Activated T-cell treated with anti-CD3 and anti-CD28 coated beads, Interleukin-2, amount 50 U/mL, for 24 hours (primary cell): Measurements from ENCODE around the gene C1orf174.

ENCODE experiments used
- DNase-seq: peaks from one replicate; pipeline ENCODE4 v3.0.0-alpha.2; 2020
- H3K27ac Mint-ChIP-seq: 2 replicates; pipeline ENCODE4 v1.8.0; 2020; ENCODE audit warnings: mild to moderate bottlenecking, mixed read lengths
- H3K27me3 Mint-ChIP-seq: 2 replicates; pipeline ENCODE4 v1.8.0; 2020; ENCODE audit warnings: mixed read lengths
- H3K36me3 Mint-ChIP-seq: 2 replicates; pipeline ENCODE4 v1.8.0; 2020; ENCODE audit warnings: low read depth, mixed read lengths
- H3K4me1 Mint-ChIP-seq: 2 replicates; pipeline ENCODE4 v1.8.0; 2020; ENCODE audit warnings: low read depth, mixed read lengths
- H3K4me3 Mint-ChIP-seq: 2 replicates; pipeline ENCODE4 v1.8.0; 2020; ENCODE audit warnings: mild to moderate bottlenecking, moderate library complexity, mixed read lengths
- H3K9me3 Mint-ChIP-seq: 2 replicates; pipeline ENCODE4 v1.8.0; 2020; ENCODE audit warnings: mixed read lengths

The C1orf174 gene

GRCh38 chr1:3898475-3898735 lies 1.7 kb downstream of the C1orf174 start:
- Mint-ChIP-seq H3K4me3 (peak overlapping the region; percentile 92), H3K27ac (peak overlapping the region; percentile 81), H3K4me1 (peaks cover 51% of the 10 kb centered on the region), H3K36me3 (peaks cover 55% of the 10 kb centered on the region), H3K27me3 (no peaks in the 10 kb centered on the region), H3K9me3 (peaks cover 9% of the 10 kb centered on the region)
- DNase-seq, result no peak

DNA sequence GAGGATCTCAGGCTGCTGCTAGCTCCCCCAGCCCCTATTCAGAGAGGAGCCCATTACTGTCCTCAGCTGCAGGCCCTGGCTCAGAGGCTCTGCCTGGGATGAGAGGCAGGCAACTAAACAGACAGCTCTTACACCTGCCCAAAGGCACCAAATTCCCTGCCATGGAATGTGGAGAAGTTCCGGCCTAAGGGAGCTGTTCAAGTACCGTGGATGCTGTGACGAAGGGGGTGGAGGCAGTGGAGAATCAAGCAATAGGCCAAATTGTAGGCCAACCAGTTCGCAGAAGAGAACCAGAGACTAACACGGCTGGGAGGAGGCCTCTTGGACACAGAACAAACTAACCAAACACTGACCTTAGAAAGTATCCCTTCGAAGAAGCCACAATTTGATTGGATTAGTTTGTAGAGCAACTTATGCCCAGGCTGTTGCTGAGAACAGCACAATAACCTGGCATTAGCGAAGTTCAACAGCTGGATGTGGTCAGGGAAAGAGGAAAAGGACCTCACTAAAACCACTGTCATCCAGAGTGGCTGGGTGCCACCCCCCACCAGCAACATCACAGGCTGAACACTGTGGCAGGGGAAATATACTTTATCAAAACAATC lies 3.6 kb downstream of the C1orf174 start:
- Mint-ChIP-seq H3K4me1 (peaks cover 46% of the 10 kb centered on the region), H3K27ac (no peak overlapping the region), H3K27me3 (no peaks in the 10 kb centered on the region), H3K36me3 (peaks cover 66% of the 10 kb centered on the region), H3K4me3 (no peak overlapping the region), H3K9me3 (peaks cover 9% of the 10 kb centered on the region)
- no peak for DNase-seq

DNA sequence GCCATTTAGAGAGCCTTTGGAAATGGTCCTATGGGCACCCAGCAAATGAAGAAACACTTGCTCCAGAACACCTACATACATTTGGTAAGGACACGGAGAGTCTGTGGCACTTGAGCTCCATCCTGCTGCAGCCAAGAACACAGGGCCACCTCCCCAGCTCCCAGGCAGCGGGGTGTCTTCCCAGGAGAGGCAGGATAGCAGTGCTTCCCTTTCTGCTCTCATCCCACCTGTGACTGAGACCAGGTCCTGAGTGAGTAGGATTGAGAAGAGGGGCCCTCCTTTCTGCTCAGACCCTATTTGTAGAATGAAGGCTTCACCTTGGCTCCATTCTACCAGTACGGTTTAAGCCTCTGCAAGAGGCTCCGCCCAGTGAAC lies 4.1 kb downstream of the C1orf174 start:
- H3K27ac Mint-ChIP-seq, result no peak overlapping the region
- peaks cover 48% of the 10 kb centered on the region for H3K4me1 Mint-ChIP-seq
- H3K4me3 Mint-ChIP-seq, result no peak overlapping the region
- H3K36me3 Mint-ChIP-seq, result peaks cover 70% of the 10 kb centered on the region
- peaks cover 9% of the 10 kb centered on the region for H3K9me3 Mint-ChIP-seq
- no peaks in the 10 kb centered on the region for H3K27me3 Mint-ChIP-seq
- no peak for DNase-seq

GRCh38 chr1:3895279-3895950 lies 4.7 kb downstream of the C1orf174 start:
- no peak overlapping the region for H3K4me3 Mint-ChIP-seq
- no peak overlapping the region for H3K27ac Mint-ChIP-seq
- no peak for DNase-seq
- peaks cover 75% of the 10 kb centered on the region for H3K36me3 Mint-ChIP-seq
- peaks cover 9% of the 10 kb centered on the region for H3K9me3 Mint-ChIP-seq
- H3K4me1 Mint-ChIP-seq, result peaks cover 53% of the 10 kb centered on the region
- H3K27me3 Mint-ChIP-seq, result no peaks in the 10 kb centered on the region

DNA sequence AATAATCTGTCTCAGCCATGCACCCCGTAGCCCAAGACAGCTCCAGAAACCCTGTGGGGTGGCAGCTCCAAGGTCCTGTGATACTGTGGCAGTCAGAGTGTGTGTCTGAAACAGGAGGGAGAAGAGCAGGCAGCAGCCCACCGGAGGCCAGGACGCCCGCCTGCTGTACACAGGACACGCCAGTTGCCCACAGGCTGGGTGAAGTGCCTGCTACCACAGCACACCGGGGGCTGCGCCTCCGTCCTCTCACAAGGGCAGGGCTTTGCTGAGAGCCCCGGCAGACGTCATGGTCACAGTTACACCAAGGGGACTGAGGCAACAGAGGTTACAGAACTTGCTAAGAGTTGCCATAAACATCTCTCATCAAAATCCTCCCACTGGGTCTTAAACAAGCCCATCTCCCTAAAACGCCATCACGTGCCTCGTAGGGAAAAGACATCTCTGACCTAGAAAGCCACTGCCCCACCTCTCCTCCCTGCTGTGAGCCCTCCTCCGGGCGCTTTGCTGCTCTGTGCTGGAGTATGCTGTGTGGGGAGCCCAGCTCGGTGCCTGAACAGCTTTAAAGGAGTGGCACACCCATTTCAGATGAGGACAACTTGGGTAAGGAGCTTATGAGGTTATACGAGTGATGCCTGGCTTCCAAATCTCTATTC lies 5.3 kb downstream of the C1orf174 start:
- Mint-ChIP-seq H3K36me3 (peaks cover 80% of the 10 kb centered on the region), H3K4me1 (peaks cover 60% of the 10 kb centered on the region), H3K9me3 (peaks cover 9% of the 10 kb centered on the region), H3K27me3 (no peaks in the 10 kb centered on the region), H3K4me3 (no peak overlapping the region), H3K27ac (no peak overlapping the region)
- DNase-seq, result no peak

- no peak for DNase-seq
- peaks cover 6% of the 10 kb centered on the region for H3K9me3 Mint-ChIP-seq
- no peak overlapping the region for H3K4me3 Mint-ChIP-seq
- peaks cover 78% of the 10 kb centered on the region for H3K36me3 Mint-ChIP-seq
- H3K4me1 Mint-ChIP-seq, result peaks cover 51% of the 10 kb centered on the region
- H3K27me3 Mint-ChIP-seq, result no peaks in the 10 kb centered on the region
- H3K27ac Mint-ChIP-seq, result no peak overlapping the region
Observed at GRCh38 chr1:3893190-3893589, 6.9 kb downstream of the C1orf174 start.

GRCh38 chr1:3892748-3893147 lies 7.3 kb downstream of the C1orf174 start:
- peak overlapping the region; percentile 12 for H3K27ac Mint-ChIP-seq
- H3K4me3 Mint-ChIP-seq, result no peak overlapping the region
- no peak for DNase-seq
- H3K36me3 Mint-ChIP-seq, result peaks cover 78% of the 10 kb centered on the region
- H3K27me3 Mint-ChIP-seq, result no peaks in the 10 kb centered on the region
- H3K9me3 Mint-ChIP-seq, result peaks cover 4% of the 10 kb centered on the region
- peaks cover 47% of the 10 kb centered on the region for H3K4me1 Mint-ChIP-seq

DNA sequence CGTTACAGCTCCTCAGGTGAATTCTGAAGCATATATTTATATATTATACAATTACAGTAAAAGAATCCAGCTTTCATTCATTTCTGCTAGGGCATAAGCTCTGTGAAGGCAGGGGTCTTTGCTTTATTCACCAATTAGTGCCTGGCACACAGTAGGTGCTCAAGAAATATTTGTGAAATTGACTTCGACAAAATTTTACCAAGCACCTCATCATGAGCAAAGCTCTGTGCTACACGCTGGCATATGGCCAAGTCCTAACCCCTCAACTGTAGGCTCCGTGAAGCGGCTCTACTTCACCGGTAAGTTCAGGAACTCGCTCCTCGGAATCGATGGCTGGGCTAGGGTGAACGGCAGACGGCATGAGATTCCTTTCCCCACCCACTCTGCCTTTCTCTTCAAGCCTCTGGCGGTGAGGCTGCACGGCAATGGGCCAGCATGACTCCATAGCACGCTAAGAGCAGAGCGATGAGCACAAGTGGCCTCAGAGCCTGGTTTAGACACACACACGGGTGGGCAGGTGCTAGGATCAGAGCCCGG lies 8.7 kb downstream of the C1orf174 start:
- no peaks in the 10 kb centered on the region for H3K27me3 Mint-ChIP-seq
- no peak overlapping the region for H3K4me3 Mint-ChIP-seq
- peaks cover 39% of the 10 kb centered on the region for H3K4me1 Mint-ChIP-seq
- H3K27ac Mint-ChIP-seq, result peak overlapping the region; percentile 71
- H3K9me3 Mint-ChIP-seq, result no peaks in the 10 kb centered on the region
- no peak for DNase-seq
- H3K36me3 Mint-ChIP-seq, result peaks cover 75% of the 10 kb centered on the region

DNA sequence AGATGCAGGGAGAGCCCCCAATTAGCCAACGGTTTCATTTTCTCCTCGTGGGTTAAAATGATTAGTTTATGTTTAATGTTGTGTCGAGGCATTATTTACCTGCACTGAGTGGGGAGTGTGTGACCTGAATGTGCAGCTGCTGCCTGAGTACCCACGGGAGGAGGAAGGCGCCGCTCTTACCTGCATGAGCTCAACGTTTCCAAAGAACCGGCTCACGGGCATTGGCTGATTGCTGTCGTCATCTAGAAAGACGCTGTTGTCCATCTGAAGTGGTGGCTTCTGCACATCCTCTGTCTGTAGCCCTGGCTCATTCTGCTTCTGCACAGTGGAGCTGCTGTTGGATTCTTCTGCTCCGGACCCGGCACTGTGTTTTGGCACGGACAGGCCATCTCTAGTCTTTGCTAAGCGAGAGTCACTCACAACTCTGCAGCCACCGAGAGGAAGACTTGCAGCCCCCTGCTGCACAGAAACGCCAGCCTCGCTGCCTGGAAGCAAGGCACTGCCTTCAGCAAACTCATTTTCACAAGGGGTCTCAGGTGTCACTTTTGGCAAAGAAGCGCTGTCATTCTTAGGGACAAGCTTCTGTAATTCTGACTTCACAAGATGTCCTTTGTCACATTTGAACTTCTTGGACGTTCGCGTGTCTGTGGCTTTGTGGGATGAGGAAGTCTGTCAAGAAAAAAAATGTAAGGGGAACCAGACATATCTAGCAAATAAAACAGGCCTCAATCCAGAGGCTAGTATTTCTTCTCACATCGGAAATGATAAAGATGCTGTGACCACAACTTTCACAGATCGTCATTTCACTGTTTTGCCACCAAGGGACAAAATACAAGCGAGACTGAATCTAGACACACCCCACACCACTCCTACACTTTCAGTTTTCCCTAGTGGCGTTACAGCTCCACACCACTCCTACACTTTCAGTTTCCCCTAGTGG lies 9.4 kb downstream of the C1orf174 start:
- Mint-ChIP-seq H3K27me3 (no peaks in the 10 kb centered on the region), H3K27ac (peak overlapping the region; percentile 84), H3K4me3 (peak overlapping the region; percentile 28), H3K4me1 (peaks cover 32% of the 10 kb centered on the region), H3K9me3 (no peaks in the 10 kb centered on the region), H3K36me3 (peaks cover 75% of the 10 kb centered on the region)
- no peak for DNase-seq

- Mint-ChIP-seq H3K27ac (peak overlapping the region; percentile 84), H3K9me3 (no peaks in the 10 kb centered on the region), H3K4me1 (peaks cover 32% of the 10 kb centered on the region), H3K4me3 (peak overlapping the region; percentile 15), H3K36me3 (peaks cover 75% of the 10 kb centered on the region), H3K27me3 (no peaks in the 10 kb centered on the region)
- no peak for DNase-seq
Observed at GRCh38 chr1:3889936-3890335, 10.1 kb downstream of the C1orf174 start.

GRCh38 chr1:3888301-3888700 lies 11.8 kb downstream of the C1orf174 start:
- no peaks in the 10 kb centered on the region for H3K9me3 Mint-ChIP-seq
- H3K36me3 Mint-ChIP-seq, result peaks cover 82% of the 10 kb centered on the region
- H3K4me3 Mint-ChIP-seq, result no peak overlapping the region
- peaks cover 35% of the 10 kb centered on the region for H3K4me1 Mint-ChIP-seq
- DNase-seq, result no peak
- H3K27ac Mint-ChIP-seq, result no peak overlapping the region
- no peaks in the 10 kb centered on the region for H3K27me3 Mint-ChIP-seq

DNA sequence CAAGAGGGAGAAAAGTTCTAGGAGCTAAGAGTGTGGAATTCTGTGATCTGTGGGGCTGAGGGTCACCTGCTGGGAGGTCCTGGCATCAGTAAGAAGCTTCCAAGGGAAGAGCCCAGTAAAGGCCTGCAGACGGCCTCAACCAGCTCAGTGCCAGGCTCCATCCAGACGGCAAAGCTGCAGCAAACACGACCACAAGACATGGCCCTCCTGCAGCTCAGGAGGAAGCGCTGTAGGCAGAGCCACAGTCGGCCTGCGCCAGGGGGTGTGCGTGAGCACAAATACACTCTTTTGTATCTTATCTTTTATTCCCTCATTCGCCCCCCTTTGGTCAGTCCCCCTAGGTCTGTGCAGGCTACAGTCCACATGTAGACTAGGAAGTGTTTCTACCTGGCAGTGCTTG lies 13.4 kb downstream of the C1orf174 start:
- Mint-ChIP-seq H3K36me3 (peaks cover 84% of the 10 kb centered on the region), H3K27ac (peak overlapping the region; percentile 14)

GRCh38 chr1:3886106-3886670 lies 13.9 kb downstream of the C1orf174 start:
- no peak overlapping the region for H3K4me3 Mint-ChIP-seq
- peak overlapping the region; percentile 12 for H3K27ac Mint-ChIP-seq
- no peaks in the 10 kb centered on the region for H3K27me3 Mint-ChIP-seq
- H3K36me3 Mint-ChIP-seq, result peaks cover 83% of the 10 kb centered on the region
- no peaks in the 10 kb centered on the region for H3K9me3 Mint-ChIP-seq
- DNase-seq, result no peak
- H3K4me1 Mint-ChIP-seq, result peaks cover 22% of the 10 kb centered on the region

More for the DNA sequence above, 13.4 kb downstream of the C1orf174 start:
- DNase-seq, result no peak
- Mint-ChIP-seq H3K27me3 (no peaks in the 10 kb centered on the region), H3K4me3 (no peak overlapping the region), H3K4me1 (peaks cover 27% of the 10 kb centered on the region), H3K9me3 (no peaks in the 10 kb centered on the region)

DNA sequence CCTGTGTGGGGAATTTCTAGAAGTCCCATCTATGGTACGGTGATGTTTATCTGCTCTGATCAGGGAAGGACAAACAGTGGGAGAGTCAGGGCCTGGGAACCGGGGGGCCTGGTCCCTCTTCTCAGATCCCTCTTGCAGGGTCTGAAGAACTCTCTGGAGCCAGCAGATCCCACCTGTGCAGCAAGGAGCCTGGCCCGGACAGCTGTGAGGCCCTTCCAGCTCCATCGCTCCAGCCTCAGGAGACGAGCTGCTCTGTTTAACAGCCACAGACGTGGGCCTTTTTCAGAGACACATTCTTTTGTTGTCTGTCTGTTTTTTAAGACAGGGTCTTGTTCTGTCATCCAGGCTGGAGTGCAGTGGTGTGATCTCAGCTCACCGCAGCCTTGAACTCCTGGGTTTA lies 14.5 kb downstream of the C1orf174 start:
- Mint-ChIP-seq H3K4me1 (peaks cover 20% of the 10 kb centered on the region), H3K4me3 (no peak overlapping the region), H3K27ac (no peak overlapping the region), H3K36me3 (peaks cover 82% of the 10 kb centered on the region), H3K27me3 (no peaks in the 10 kb centered on the region), H3K9me3 (no peaks in the 10 kb centered on the region)
- no peak for DNase-seq
